CD4-positive, alpha-beta T cell treated with Interleukin-15 for 4 hours (primary cell): ENCODE data around the gene DIPK1A.
"Not testable (repeated sequence)": the region's sequence is repeated elsewhere in the genome, so short reads cannot be mapped to it uniquely, and the experiment has no call there.

ENCODE experiments used
- DNase-seq: peaks from one replicate; pipeline ENCODE4 v3.0.0-alpha.2; 2020; ENCODE audit warnings: low spot score

The DIPK1A gene

GRCh38 chr1:92916899-92917298 lies 44.4 kb downstream of the DIPK1A start:
- no peak for DNase-seq

- no peak for DNase-seq
These were observed 45.7 kb downstream of the DIPK1A start for GRCh38 chr1:92915547-92915946.

- no peak for DNase-seq
These were observed 48.0 kb downstream of the DIPK1A start for GRCh38 chr1:92913093-92913819.

- no peak for DNase-seq
These were observed 51.2 kb downstream of the DIPK1A start for GRCh38 chr1:92910081-92910480.

GRCh38 chr1:92909321-92909720 lies 51.9 kb downstream of the DIPK1A start:
- no peak for DNase-seq

GRCh38 chr1:92907949-92908684 lies 53.1 kb downstream of the DIPK1A start:
- no peak for DNase-seq

GRCh38 chr1:92903765-92904164 lies 57.5 kb downstream of the DIPK1A start:
- no peak for DNase-seq

GRCh38 chr1:92902406-92902744 lies 58.9 kb downstream of the DIPK1A start:
- DNase-seq = no peak

GRCh38 chr1:92901699-92902405 lies 59.4 kb downstream of the DIPK1A start:
- no peak for DNase-seq

GRCh38 chr1:92901126-92901525 lies 60.1 kb downstream of the DIPK1A start:
- DNase-seq = no peak

GRCh38 chr1:92900539-92900938 lies 60.7 kb downstream of the DIPK1A start:
- DNase-seq = no peak

GRCh38 chr1:92899780-92900179 lies 61.5 kb downstream of the DIPK1A start:
- DNase-seq = no peak

GRCh38 chr1:92898053-92898452 lies 63.2 kb downstream of the DIPK1A start:
- not testable (repeated sequence) for DNase-seq

- no peak for DNase-seq
These were observed 73.8 kb downstream of the DIPK1A start for GRCh38 chr1:92887465-92887864.

- DNase-seq = no peak
These were observed 74.3 kb downstream of the DIPK1A start for GRCh38 chr1:92886886-92887419.

GRCh38 chr1:92884195-92884594 lies 77.1 kb downstream of the DIPK1A start:
- no peak for DNase-seq

- DNase-seq = no peak
These were observed 78.0 kb downstream of the DIPK1A start for GRCh38 chr1:92883297-92883696.

GRCh38 chr1:92882819-92883218 lies 78.4 kb downstream of the DIPK1A start:
- DNase-seq = peak; percentile 66

GRCh38 chr1:92881391-92881790 lies 79.9 kb downstream of the DIPK1A start:
- DNase-seq = no peak

- no peak for DNase-seq
These were observed 81.8 kb downstream of the DIPK1A start for GRCh38 chr1:92879316-92879968.

GRCh38 chr1:92877792-92878191 lies 83.5 kb downstream of the DIPK1A start:
- DNase-seq = peak; percentile 24

GRCh38 chr1:92877081-92877711 lies 84.1 kb downstream of the DIPK1A start:
- no peak for DNase-seq
